ENCODE measurements around the gene MAGIX.
"Not testable (repeated sequence)": the region's sequence is repeated elsewhere in the genome, so short reads cannot be mapped to it uniquely, and the experiment has no call there.

Gene MAGIX

GRCh38 chrX:49161632-49162031 lies 926 bp upstream of the MAGIX start:
- no peak overlapping the region for H3K27ac ChIP-seq (ENCODE audit: low read length)
- H3K4me3 ChIP-seq (ENCODE audit: low read depth in 1 of 2, low read length in 2 of 2) = no peak overlapping the region
- no peaks in the 10 kb centered on the region for H3K4me1 ChIP-seq (ENCODE audit: control insufficient read depth in 1 of 2, insufficient read depth in 2 of 2, low read length in 2 of 2)

GRCh38 chrX:49163555-49164419 lies 1.2 kb downstream of the MAGIX start:
- H3K27me3 ChIP-seq (ENCODE audit: low read depth, low read length) = no peaks in the 10 kb centered on the region
- H3K4me1 ChIP-seq (ENCODE audit: control insufficient read depth in 1 of 2, insufficient read depth in 2 of 2, low read length in 2 of 2) = peaks cover 0 to 8% of the 10 kb centered on the region in 2 donors
- H3K4me3 ChIP-seq (ENCODE audit: low read depth in 1 of 2, low read length in 2 of 2) = peak overlapping the region in 1 of 2 donors; percentile 33
- H3K36me3 ChIP-seq (ENCODE audit: control insufficient read depth in 1 of 2, insufficient read depth in 2 of 2, low read length in 2 of 2) = no peaks in the 10 kb centered on the region
- H3K27ac ChIP-seq (ENCODE audit: low read length) = peak overlapping the region; percentile 74
- H3K9me3 ChIP-seq (ENCODE audit: control insufficient read depth in 1 of 2, low read length in 2 of 2) = no peaks in the 10 kb centered on the region

More at GRCh38 chrX:49161632-49162031, 926 bp upstream of the MAGIX start:
- Histone ChIP-seq H3K27me3 (ENCODE audit: low read depth, low read length) (no peaks in the 10 kb centered on the region), H3K36me3 (ENCODE audit: control insufficient read depth in 1 of 2, insufficient read depth in 2 of 2, low read length in 2 of 2) (no peaks in the 10 kb centered on the region), H3K9me3 (ENCODE audit: control insufficient read depth in 1 of 2, low read length in 2 of 2) (no peaks in the 10 kb centered on the region)

- Histone ChIP-seq H3K27ac (ENCODE audit: low read length) (peak overlapping the region; percentile 74), H3K9me3 (ENCODE audit: control insufficient read depth in 1 of 2, low read length in 2 of 2) (no peaks in the 10 kb centered on the region), H3K27me3 (ENCODE audit: low read depth, low read length) (no peaks in the 10 kb centered on the region), H3K36me3 (ENCODE audit: control insufficient read depth in 1 of 2, insufficient read depth in 2 of 2, low read length in 2 of 2) (no peaks in the 10 kb centered on the region), H3K4me1 (ENCODE audit: control insufficient read depth in 1 of 2, insufficient read depth in 2 of 2, low read length in 2 of 2) (peaks cover 0 to 8% of the 10 kb centered on the region in 2 donors), H3K4me3 (ENCODE audit: low read depth in 1 of 2, low read length in 2 of 2) (no peak overlapping the region)
Observed at GRCh38 chrX:49164589-49165360, 2.2 kb downstream of the MAGIX start.

GRCh38 chrX:49165901-49166881 lies 3.6 kb downstream of the MAGIX start:
- Histone ChIP-seq H3K27ac (ENCODE audit: low read length) (peak overlapping the region; percentile 94), H3K36me3 (ENCODE audit: control insufficient read depth in 1 of 2, insufficient read depth in 2 of 2, low read length in 2 of 2) (no peaks in the 10 kb centered on the region), H3K4me1 (ENCODE audit: control insufficient read depth in 1 of 2, insufficient read depth in 2 of 2, low read length in 2 of 2) (peaks cover 0 to 8% of the 10 kb centered on the region in 2 donors), H3K4me3 (ENCODE audit: low read depth in 1 of 2, low read length in 2 of 2) (peak overlapping the region; percentile 52 to 53), H3K27me3 (ENCODE audit: low read depth, low read length) (no peaks in the 10 kb centered on the region), H3K9me3 (ENCODE audit: control insufficient read depth in 1 of 2, low read length in 2 of 2) (no peaks in the 10 kb centered on the region)

GRCh38 chrX:49166914-49167739 lies 4.6 kb downstream of the MAGIX start:
- Histone ChIP-seq H3K36me3 (ENCODE audit: control insufficient read depth in 1 of 2, insufficient read depth in 2 of 2, low read length in 2 of 2) (no peaks in the 10 kb centered on the region), H3K9me3 (ENCODE audit: control insufficient read depth in 1 of 2, low read length in 2 of 2) (no peaks in the 10 kb centered on the region), H3K4me3 (ENCODE audit: low read depth in 1 of 2, low read length in 2 of 2) (peak overlapping the region; percentile 52 to 53), H3K27ac (ENCODE audit: low read length) (peak overlapping the region; percentile 94), H3K4me1 (ENCODE audit: control insufficient read depth in 1 of 2, insufficient read depth in 2 of 2, low read length in 2 of 2) (peaks cover 0 to 8% of the 10 kb centered on the region in 2 donors), H3K27me3 (ENCODE audit: low read depth, low read length) (no peaks in the 10 kb centered on the region)

GRCh38 chrX:49167740-49168108 lies 5.2 kb downstream of the MAGIX start:
- peak overlapping the region; percentile 50 to 53 for H3K4me3 ChIP-seq (ENCODE audit: low read depth in 1 of 2, low read length in 2 of 2)
- peak overlapping the region; percentile 94 for H3K27ac ChIP-seq (ENCODE audit: low read length)

GRCh38 chrX:49171752-49172279 lies 9.3 kb downstream of the MAGIX start, which contains the start of gene PLP2:
PLP2 (plus strand) TSS chrX:49171898; CDS start chrX:49172001, 103 bp downstream.
- Histone ChIP-seq H3K4me1 (ENCODE audit: control insufficient read depth in 1 of 2, insufficient read depth in 2 of 2, low read length in 2 of 2) (peaks cover 0 to 20% of the 10 kb centered on the region in 2 donors), H3K36me3 (ENCODE audit: control insufficient read depth in 1 of 2, insufficient read depth in 2 of 2, low read length in 2 of 2) (peaks cover 3 to 16% of the 10 kb centered on the region in 2 donors), H3K27ac (ENCODE audit: low read length) (peak within 1 kb of the TSS; percentile 60), H3K9me3 (ENCODE audit: control insufficient read depth in 1 of 2, low read length in 2 of 2) (no peaks in the 10 kb centered on the region), H3K27me3 (ENCODE audit: low read depth, low read length) (no peaks in the 10 kb centered on the region), H3K4me3 (ENCODE audit: low read depth in 1 of 2, low read length in 2 of 2) (peak within 1 kb of the TSS; percentile 65 to 66)

More at GRCh38 chrX:49167740-49168108, 5.2 kb downstream of the MAGIX start:
- H3K9me3 ChIP-seq (ENCODE audit: control insufficient read depth in 1 of 2, low read length in 2 of 2) = no peaks in the 10 kb centered on the region
- no peaks in the 10 kb centered on the region for H3K27me3 ChIP-seq (ENCODE audit: low read depth, low read length)
- H3K36me3 ChIP-seq (ENCODE audit: control insufficient read depth in 1 of 2, insufficient read depth in 2 of 2, low read length in 2 of 2) = no peaks in the 10 kb centered on the region
- peaks cover 0 to 9% of the 10 kb centered on the region in 2 donors for H3K4me1 ChIP-seq (ENCODE audit: control insufficient read depth in 1 of 2, insufficient read depth in 2 of 2, low read length in 2 of 2)

GRCh38 chrX:49172280-49172780 lies 9.8 kb downstream of the MAGIX start:
- Histone ChIP-seq H3K36me3 (ENCODE audit: control insufficient read depth in 1 of 2, insufficient read depth in 2 of 2, low read length in 2 of 2) (peaks cover 3 to 16% of the 10 kb centered on the region in 2 donors), H3K4me1 (ENCODE audit: control insufficient read depth in 1 of 2, insufficient read depth in 2 of 2, low read length in 2 of 2) (peaks cover 0 to 20% of the 10 kb centered on the region in 2 donors), H3K9me3 (ENCODE audit: control insufficient read depth in 1 of 2, low read length in 2 of 2) (no peaks in the 10 kb centered on the region), H3K4me3 (ENCODE audit: low read depth in 1 of 2, low read length in 2 of 2) (peak overlapping the region; percentile 65 to 66), H3K27me3 (ENCODE audit: low read depth, low read length) (no peaks in the 10 kb centered on the region), H3K27ac (ENCODE audit: low read length) (peak overlapping the region; percentile 60)

- H3K27me3 ChIP-seq (ENCODE audit: low read depth, low read length); H3K27ac ChIP-seq (ENCODE audit: low read length); H3K9me3 ChIP-seq (ENCODE audit: control insufficient read depth in 1 of 2, low read length in 2 of 2); H3K4me3 ChIP-seq (ENCODE audit: low read depth in 1 of 2, low read length in 2 of 2): not testable (repeated sequence)
- Histone ChIP-seq H3K4me1 (ENCODE audit: control insufficient read depth in 1 of 2, insufficient read depth in 2 of 2, low read length in 2 of 2) (peaks cover 0 to 12% of the 10 kb centered on the region in 2 donors), H3K36me3 (ENCODE audit: control insufficient read depth in 1 of 2, insufficient read depth in 2 of 2, low read length in 2 of 2) (peaks cover 3 to 20% of the 10 kb centered on the region in 2 donors)
Observed at GRCh38 chrX:49173544-49173943, 11.0 kb downstream of the MAGIX start.
